ENCODE results near the gene TMEM151B. TPM values are rescaled to one million over a fixed set of nuclear protein-coding genes. Genes with fewer than 3 reads are reported as not detected.
A peak's percentile ranks its signal among the peaks of the same experiment; 100 is the strongest.

The TMEM151B gene
- polyA plus RNA-seq, 1 donor from 2014 or later, result 66.0 TPM

DNA sequence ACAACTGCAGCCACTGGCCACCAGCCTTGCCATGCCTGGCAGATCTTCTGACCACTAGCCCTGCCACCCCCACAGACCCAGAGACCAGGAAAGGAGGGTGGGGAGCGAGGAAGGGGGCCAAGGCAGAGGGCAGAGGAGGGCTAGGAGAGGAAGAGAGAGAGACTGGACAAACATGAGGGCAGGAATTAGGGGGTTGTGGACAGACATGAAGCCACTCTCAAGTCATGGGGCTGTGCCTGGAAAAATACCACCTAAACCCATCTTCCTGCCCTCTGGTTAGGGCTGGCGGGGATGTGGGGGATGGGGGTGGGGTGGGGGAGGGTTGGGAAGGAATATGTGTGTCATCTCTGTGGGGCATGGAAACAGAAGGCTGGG, 48.3 kb upstream of the TMEM151B start:
- H3K79me2 ChIP-seq (replicated peaks; ENCODE audit: insufficient read depth, low read length), result peaks cover 3% of the 10 kb centered on the region
- no peaks in the 10 kb centered on the region for H3F3A ChIP-seq (ENCODE audit: insufficient read depth, low read length, poor library complexity, severe bottlenecking)
- no peaks in the 10 kb centered on the region for H3K9me2 ChIP-seq (ENCODE audit: insufficient read depth, low read length)
- no peak overlapping the region for H2AFZ ChIP-seq (ENCODE audit: low read depth, low read length)
- H4K20me1 ChIP-seq (ENCODE audit: insufficient read depth), result no peaks in the 10 kb centered on the region
- H3K27me3 ChIP-seq (ENCODE audit: insufficient read depth, low read depth, low read length), result peaks cover 4% of the 10 kb centered on the region
- no peaks in the 10 kb centered on the region for H3K9me3 ChIP-seq (ENCODE audit: low read length)
- H3K36me3 ChIP-seq (ENCODE audit: insufficient read depth, low read length), result no peaks in the 10 kb centered on the region
- H3K4me2 ChIP-seq (ENCODE audit: low read length), result no peak overlapping the region
- H3K27ac ChIP-seq (ENCODE audit: low read length), result no peak overlapping the region
- TF ChIP-seq SMC3 (conservative IDR thresholded peaks at IDR 0.05; ENCODE audit: poor library complexity) (no peak), RAD21 (conservative IDR thresholded peaks at IDR 0.05) (no peak), MXI1 (conservative IDR thresholded peaks at IDR 0.05; ENCODE audit: poor library complexity, severe bottlenecking) (no peak), TAF1 (IDR thresholded peaks at IDR 0.05; ENCODE audit: low read depth) (no peak), EZH2 (IDR thresholded peaks at IDR 0.05; ENCODE audit: borderline replicate concordance, insufficient read depth, low read length, poor library complexity, severe bottlenecking) (no peak), POLR2AphosphoS5 (IDR thresholded peaks at IDR 0.05) (no peak), EP300 (conservative IDR thresholded peaks at IDR 0.05; ENCODE audit: poor library complexity, severe bottlenecking) (no peak)
- TF ChIP-seq, protein P1, sequence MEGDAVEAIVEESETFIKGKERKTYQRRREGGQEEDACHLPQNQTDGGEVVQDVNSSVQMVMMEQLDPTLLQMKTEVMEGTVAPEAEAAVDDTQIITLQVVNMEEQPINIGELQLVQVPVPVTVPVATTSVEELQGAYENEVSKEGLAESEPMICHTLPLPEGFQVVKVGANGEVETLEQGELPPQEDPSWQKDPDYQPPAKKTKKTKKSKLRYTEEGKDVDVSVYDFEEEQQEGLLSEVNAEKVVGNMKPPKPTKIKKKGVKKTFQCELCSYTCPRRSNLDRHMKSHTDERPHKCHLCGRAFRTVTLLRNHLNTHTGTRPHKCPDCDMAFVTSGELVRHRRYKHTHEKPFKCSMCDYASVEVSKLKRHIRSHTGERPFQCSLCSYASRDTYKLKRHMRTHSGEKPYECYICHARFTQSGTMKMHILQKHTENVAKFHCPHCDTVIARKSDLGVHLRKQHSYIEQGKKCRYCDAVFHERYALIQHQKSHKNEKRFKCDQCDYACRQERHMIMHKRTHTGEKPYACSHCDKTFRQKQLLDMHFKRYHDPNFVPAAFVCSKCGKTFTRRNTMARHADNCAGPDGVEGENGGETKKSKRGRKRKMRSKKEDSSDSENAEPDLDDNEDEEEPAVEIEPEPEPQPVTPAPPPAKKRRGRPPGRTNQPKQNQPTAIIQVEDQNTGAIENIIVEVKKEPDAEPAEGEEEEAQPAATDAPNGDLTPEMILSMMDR (IDR thresholded peaks at IDR 0.05; ENCODE audit: poor library complexity, severe bottlenecking), result no peak
- TF ChIP-seq, protein P2, sequence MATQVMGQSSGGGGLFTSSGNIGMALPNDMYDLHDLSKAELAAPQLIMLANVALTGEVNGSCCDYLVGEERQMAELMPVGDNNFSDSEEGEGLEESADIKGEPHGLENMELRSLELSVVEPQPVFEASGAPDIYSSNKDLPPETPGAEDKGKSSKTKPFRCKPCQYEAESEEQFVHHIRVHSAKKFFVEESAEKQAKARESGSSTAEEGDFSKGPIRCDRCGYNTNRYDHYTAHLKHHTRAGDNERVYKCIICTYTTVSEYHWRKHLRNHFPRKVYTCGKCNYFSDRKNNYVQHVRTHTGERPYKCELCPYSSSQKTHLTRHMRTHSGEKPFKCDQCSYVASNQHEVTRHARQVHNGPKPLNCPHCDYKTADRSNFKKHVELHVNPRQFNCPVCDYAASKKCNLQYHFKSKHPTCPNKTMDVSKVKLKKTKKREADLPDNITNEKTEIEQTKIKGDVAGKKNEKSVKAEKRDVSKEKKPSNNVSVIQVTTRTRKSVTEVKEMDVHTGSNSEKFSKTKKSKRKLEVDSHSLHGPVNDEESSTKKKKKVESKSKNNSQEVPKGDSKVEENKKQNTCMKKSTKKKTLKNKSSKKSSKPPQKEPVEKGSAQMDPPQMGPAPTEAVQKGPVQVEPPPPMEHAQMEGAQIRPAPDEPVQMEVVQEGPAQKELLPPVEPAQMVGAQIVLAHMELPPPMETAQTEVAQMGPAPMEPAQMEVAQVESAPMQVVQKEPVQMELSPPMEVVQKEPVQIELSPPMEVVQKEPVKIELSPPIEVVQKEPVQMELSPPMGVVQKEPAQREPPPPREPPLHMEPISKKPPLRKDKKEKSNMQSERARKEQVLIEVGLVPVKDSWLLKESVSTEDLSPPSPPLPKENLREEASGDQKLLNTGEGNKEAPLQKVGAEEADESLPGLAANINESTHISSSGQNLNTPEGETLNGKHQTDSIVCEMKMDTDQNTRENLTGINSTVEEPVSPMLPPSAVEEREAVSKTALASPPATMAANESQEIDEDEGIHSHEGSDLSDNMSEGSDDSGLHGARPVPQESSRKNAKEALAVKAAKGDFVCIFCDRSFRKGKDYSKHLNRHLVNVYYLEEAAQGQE (IDR thresholded peaks at IDR 0.05; ENCODE audit: borderline replicate concordance), result no peak
- H3K4me3 ChIP-seq (ENCODE audit: low read length), result no peak overlapping the region
- no peak overlapping the region for H3K9ac ChIP-seq (ENCODE audit: low read length)

DNA sequence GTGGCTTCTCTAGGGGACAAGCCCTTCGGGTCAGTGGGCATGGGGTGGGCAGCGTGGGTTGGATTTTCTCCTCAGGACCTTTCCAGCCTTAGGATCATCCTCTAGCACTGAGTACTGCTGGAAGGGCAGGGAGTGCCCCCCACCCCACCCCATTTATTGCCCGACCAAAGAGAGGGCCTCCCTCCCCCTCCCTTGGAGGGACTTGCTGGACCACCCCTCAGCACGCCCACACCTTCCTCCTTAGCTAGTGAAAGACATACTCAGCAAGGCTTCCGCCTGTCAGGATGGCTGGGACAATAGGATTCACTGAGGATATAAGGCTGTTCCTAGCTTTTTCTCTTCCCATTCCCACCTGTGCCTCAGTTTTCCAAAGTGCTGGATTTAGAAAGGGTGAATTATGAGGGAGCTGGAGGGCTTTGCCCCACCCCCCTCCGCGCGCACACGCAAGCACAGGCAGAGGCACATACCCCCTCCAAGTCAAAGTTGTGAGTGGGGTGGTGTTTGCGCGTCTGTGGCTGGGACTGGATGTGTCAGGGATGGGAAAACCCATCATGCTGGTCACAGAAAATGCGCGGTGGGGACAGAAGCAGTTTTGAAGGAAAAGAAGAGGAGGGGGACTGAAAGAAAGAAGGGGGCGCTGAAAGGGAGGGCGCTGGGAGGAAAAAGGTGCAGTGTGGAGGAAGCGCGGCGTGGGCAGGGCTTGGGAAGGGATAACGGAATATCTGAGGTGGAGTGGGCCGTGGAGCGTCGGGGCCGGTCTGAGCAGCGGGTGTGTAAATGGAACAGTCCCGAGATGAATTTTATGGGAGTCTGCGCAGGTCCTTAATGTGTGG, 47.5 kb upstream of the TMEM151B start:
- H3K27me3 ChIP-seq (ENCODE audit: insufficient read depth, low read depth, low read length), result peaks cover 4% of the 10 kb centered on the region
- peaks cover 3% of the 10 kb centered on the region for H3K79me2 ChIP-seq (replicated peaks; ENCODE audit: insufficient read depth, low read length)
- peak overlapping the region; percentile 9 for H3K27ac ChIP-seq (ENCODE audit: low read length)
- TF ChIP-seq EZH2 (IDR thresholded peaks at IDR 0.05; ENCODE audit: borderline replicate concordance, insufficient read depth, low read length, poor library complexity, severe bottlenecking), result no peak
- TF ChIP-seq, protein P2 (IDR thresholded peaks at IDR 0.05; ENCODE audit: borderline replicate concordance), result peak; percentile 42
- H3K9me3 ChIP-seq (ENCODE audit: low read length), result no peaks in the 10 kb centered on the region
- H3K9me2 ChIP-seq (ENCODE audit: insufficient read depth, low read length), result no peaks in the 10 kb centered on the region
- H3K4me2 ChIP-seq (ENCODE audit: low read length), result peak overlapping the region; percentile 39
- no peaks in the 10 kb centered on the region for H3F3A ChIP-seq (ENCODE audit: insufficient read depth, low read length, poor library complexity, severe bottlenecking)
- H3K9ac ChIP-seq (ENCODE audit: low read length), result peak overlapping the region; percentile 50
- no peaks in the 10 kb centered on the region for H3K36me3 ChIP-seq (ENCODE audit: insufficient read depth, low read length)
- no peaks in the 10 kb centered on the region for H4K20me1 ChIP-seq (ENCODE audit: insufficient read depth)
- H2AFZ ChIP-seq (ENCODE audit: low read depth, low read length), result peak overlapping the region; percentile 54
- H3K4me3 ChIP-seq (ENCODE audit: low read length), result peak overlapping the region; percentile 77
